ENCODE measurements around the gene UNCX. TPM values are rescaled to one million over a fixed set of nuclear protein-coding genes. Genes with fewer than 3 reads are reported as not detected.

UNCX gene
- total RNA-seq, 2 experiments from 2014 or later = not detected

- Mint-ChIP-seq H3K9me3 (no peaks in the 10 kb centered on the region), H3K27me3 (peaks cover 67% of the 10 kb centered on the region), H3K4me3 (no peak overlapping the region), H3K27ac (no peak overlapping the region), H3K4me1 (ENCODE audit: low read depth) (peaks cover 7% of the 10 kb centered on the region), H3K36me3 (ENCODE audit: low read depth) (no peaks in the 10 kb centered on the region)
- DNase-seq (no peak), ATAC-seq (no peak)
- POLR2A ChIA-PET = interaction anchor here (0.6 kb wide), 1 partner anchor 440 kb away, joined by 3 read pairs; no protein-coding TSS in a partner anchor
- CTCF ChIA-PET = no interaction called here
- no peak for TF ChIP-seq CTCF (IDR thresholded peaks at IDR 0.05)
- intact Hi-C loops (cut with micrococcal nuclease) = no loop called here
Measured at GRCh38 chr7:1247527-1248041, 14.9 kb downstream of the UNCX start.

GRCh38 chr7:1248143-1248915, 15.7 kb downstream of the UNCX start:
- peak; percentile 32 for ATAC-seq
- peaks cover 64% of the 10 kb centered on the region for H3K27me3 Mint-ChIP-seq
- no peaks in the 10 kb centered on the region for H3K36me3 Mint-ChIP-seq (ENCODE audit: low read depth)
- no peak for DNase-seq
- peaks cover 7% of the 10 kb centered on the region for H3K4me1 Mint-ChIP-seq (ENCODE audit: low read depth)
- intact Hi-C loops (cut with micrococcal nuclease) = no loop called here
- POLR2A ChIA-PET = no interaction called here
- H3K9me3 Mint-ChIP-seq = no peaks in the 10 kb centered on the region
- CTCF ChIA-PET = no interaction called here
- H3K4me3 Mint-ChIP-seq = no peak overlapping the region
- H3K27ac Mint-ChIP-seq = no peak overlapping the region
- no peak for TF ChIP-seq CTCF (IDR thresholded peaks at IDR 0.05)

- H3K4me3 Mint-ChIP-seq = no peak overlapping the region
- ChIA-PET CTCF (no interaction called here), POLR2A (no interaction called here)
- peaks cover 61% of the 10 kb centered on the region for H3K27me3 Mint-ChIP-seq
- intact Hi-C loops (cut with micrococcal nuclease) = no loop called here
- no peak for DNase-seq
- TF ChIP-seq CTCF (IDR thresholded peaks at IDR 0.05) = no peak
- H3K9me3 Mint-ChIP-seq = no peaks in the 10 kb centered on the region
- H3K27ac Mint-ChIP-seq = no peak overlapping the region
- no peak for ATAC-seq
- no peaks in the 10 kb centered on the region for H3K36me3 Mint-ChIP-seq (ENCODE audit: low read depth)
- H3K4me1 Mint-ChIP-seq (ENCODE audit: low read depth) = peaks cover 9% of the 10 kb centered on the region
Measured at GRCh38 chr7:1248916-1249581, 16.4 kb downstream of the UNCX start.

GRCh38 chr7:1249731-1250130, 17.1 kb downstream of the UNCX start:
- no peak for TF ChIP-seq CTCF (IDR thresholded peaks at IDR 0.05)
- intact Hi-C loops (cut with micrococcal nuclease) = no loop called here
- ChIA-PET CTCF (no interaction called here), POLR2A (no interaction called here)
- Mint-ChIP-seq H3K4me1 (ENCODE audit: low read depth) (peaks cover 9% of the 10 kb centered on the region), H3K27me3 (peaks cover 61% of the 10 kb centered on the region), H3K4me3 (no peak overlapping the region), H3K36me3 (ENCODE audit: low read depth) (no peaks in the 10 kb centered on the region), H3K27ac (no peak overlapping the region), H3K9me3 (no peaks in the 10 kb centered on the region)
- DNase-seq (no peak), ATAC-seq (no peak)

- no peak for DNase-seq
- Mint-ChIP-seq H3K4me3 (no peak overlapping the region), H3K36me3 (ENCODE audit: low read depth) (no peaks in the 10 kb centered on the region), H3K27me3 (peaks cover 51% of the 10 kb centered on the region), H3K4me1 (ENCODE audit: low read depth) (peaks cover 9% of the 10 kb centered on the region), H3K9me3 (no peaks in the 10 kb centered on the region), H3K27ac (no peak overlapping the region)
- no peak for TF ChIP-seq CTCF (IDR thresholded peaks at IDR 0.05)
- CTCF ChIA-PET = no interaction called here
- intact Hi-C loops (cut with micrococcal nuclease) = no loop called here
- POLR2A ChIA-PET = no interaction called here
- ATAC-seq = no peak
Measured at GRCh38 chr7:1250901-1251300, 18.2 kb downstream of the UNCX start.

All from activated CD8-positive, alpha-beta T cell treated with anti-CD3 and anti-CD28 coated beads for 36 hours (primary cell).